Fibroblast of pulmonary artery (primary cell): Measurements from ENCODE around the gene GFOD1.

Experiments used
- DNase-seq: peaks from one replicate; pipeline ENCODE4 v3.0.0-alpha.2; 2010; ENCODE audit warnings: low read depth
- H3K4me3 ChIP-seq: replicated peaks from 2 replicates; pipeline ENCODE4 v1.5.1; 2011; ENCODE audit warnings: low read depth, mild to moderate bottlenecking, control low read depth, low read length, moderate library complexity
- CTCF ChIP-seq: IDR thresholded peaks from 2 replicates; pipeline ENCODE4 v1.5.1; 2011; ENCODE audit warnings: mild to moderate bottlenecking, control low read depth, low read length, inconsistent platforms; ENCODE audit errors: missing control alignments

Gene GFOD1

GRCh38 chr6:13357551-13358075 is 129.8 kb downstream of the GFOD1 start:
- peak; percentile 16 for TF ChIP-seq CTCF
- DNase-seq = peak; percentile 74
- no peak overlapping the region for H3K4me3 ChIP-seq

DNA sequence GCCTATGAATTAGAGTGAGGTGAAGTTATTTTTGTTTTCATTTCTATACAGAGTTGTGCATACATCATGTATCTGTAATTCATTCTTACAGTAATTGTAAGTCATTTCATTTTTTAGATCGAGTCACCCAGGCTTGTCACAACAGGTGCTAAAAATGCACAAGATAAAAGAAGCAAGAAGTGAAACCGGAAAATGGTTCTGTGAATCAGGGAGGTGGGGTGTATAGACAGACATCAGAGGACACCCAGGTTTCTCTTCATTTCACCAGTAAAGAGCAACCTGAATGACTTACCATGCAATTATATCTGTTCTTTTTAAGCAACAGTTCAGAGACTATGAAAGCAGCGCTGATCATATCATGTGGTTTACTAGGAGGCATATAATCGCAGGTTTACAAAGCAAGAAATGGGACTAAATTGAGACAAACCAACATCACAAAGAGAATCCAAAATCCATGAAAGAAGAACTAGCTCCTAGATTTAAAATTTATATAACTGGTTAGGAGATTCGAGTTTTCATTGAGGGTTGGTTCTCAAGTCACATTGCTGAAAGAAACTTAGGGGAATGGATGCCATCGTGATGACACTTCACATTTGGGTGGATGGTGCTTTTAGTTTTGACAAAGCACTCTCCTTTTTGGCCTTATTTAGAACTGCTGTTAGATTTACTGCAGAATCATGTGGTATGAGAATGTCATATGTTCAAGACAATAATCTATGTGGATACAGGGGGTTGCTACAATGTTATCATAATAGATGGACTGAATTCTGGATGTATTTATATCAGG is 131.2 kb downstream of the GFOD1 start:
- no peak for DNase-seq
- no peak overlapping the region for H3K4me3 ChIP-seq
- no peak for TF ChIP-seq CTCF

- no peak overlapping the region for H3K4me3 ChIP-seq
- TF ChIP-seq CTCF = no peak
- peak; percentile 96 for DNase-seq
These were observed 132.1 kb downstream of the GFOD1 start for GRCh38 chr6:13355043-13355945.

- H3K4me3 ChIP-seq = no peak overlapping the region
- peak; percentile 88 for DNase-seq
- no peak for TF ChIP-seq CTCF
These were observed 132.9 kb downstream of the GFOD1 start for GRCh38 chr6:13354331-13355042.

- no peak for DNase-seq
- no peak overlapping the region for H3K4me3 ChIP-seq
- TF ChIP-seq CTCF = no peak
These were observed 135.2 kb downstream of the GFOD1 start for GRCh38 chr6:13352165-13352564.

GRCh38 chr6:13351271-13351670 is 136.1 kb downstream of the GFOD1 start:
- H3K4me3 ChIP-seq = no peak overlapping the region
- no peak for DNase-seq

More at GRCh38 chr6:13351271-13351670, 136.1 kb downstream of the GFOD1 start:
- TF ChIP-seq CTCF = no peak
